ENCODE results near the gene SLITRK3. TPM values are rescaled to one million over a fixed set of nuclear protein-coding genes. Genes with fewer than 3 reads are reported as not detected.
A peak's percentile ranks its signal among the peaks of the same experiment; 100 is the strongest.
"Not testable (repeated sequence)": the region's sequence is repeated elsewhere in the genome, so short reads cannot be mapped to it uniquely, and the experiment has no call there.

The SLITRK3 gene
- total RNA-seq, 1 experiment from 2014 or later: not detected

- no peak for DNase-seq (ENCODE audit: low read depth)
Measured at GRCh38 chr3:165193366-165194254, 2.6 kb downstream of the SLITRK3 start.

GRCh38 chr3:165192610-165193192 lies 3.5 kb downstream of the SLITRK3 start:
- DNase-seq (ENCODE audit: low read depth): no peak

- DNase-seq (ENCODE audit: low read depth): no peak
Measured at GRCh38 chr3:165191491-165191890, 4.7 kb downstream of the SLITRK3 start.

- DNase-seq (ENCODE audit: low read depth): no peak
Measured at GRCh38 chr3:165188452-165188851, 7.7 kb downstream of the SLITRK3 start.

DNA sequence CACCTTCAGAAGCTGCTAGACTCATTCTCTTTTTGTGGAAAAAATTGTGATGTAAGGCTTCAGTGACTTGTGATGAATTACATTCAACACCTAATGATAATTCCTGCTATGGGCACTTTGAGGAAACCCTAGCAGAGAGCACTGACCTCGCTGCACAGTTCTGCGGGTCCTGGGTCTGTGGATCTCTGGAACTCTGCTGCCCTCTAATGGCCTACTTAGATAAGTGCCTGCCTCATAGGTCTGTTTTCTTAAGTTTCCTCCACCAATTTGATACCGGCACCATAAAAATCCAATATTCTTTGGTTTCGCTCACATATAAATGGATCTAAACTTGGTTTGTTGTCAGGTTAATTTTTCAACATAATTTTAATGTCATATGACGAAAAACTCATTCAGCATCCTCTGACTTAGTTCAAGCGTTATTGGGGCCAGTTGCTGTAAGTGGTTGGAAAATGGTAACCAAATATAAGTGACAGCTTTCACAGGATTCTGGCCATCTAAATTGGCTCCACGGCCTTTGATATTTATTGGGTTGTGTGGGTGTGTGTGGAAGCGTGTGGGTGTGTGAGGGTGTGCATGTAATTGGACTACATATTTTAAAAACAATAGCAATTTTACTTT lies 10.4 kb downstream of the SLITRK3 start:
- peak; percentile 55 for DNase-seq (ENCODE audit: low read depth)

DNA sequence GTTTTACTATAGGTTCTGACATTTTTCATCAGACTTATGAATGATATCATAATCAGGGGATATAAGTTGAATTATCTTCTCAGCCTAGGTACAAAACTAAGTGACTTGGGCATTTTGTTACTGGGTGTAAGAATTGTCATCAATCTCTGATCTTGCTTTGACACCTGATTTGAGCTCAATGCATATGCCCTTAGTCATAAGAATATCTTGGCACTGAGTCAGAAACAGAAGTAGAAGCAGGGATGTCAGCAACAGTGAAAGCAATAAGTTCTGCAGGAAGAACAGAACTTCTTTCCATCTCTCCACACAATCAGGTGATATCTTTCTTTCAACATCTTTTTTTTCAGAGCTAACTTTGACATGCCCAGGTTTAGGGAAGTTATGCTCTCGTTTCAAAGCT lies 14.6 kb downstream of the SLITRK3 start:
- no peak for DNase-seq (ENCODE audit: low read depth)

GRCh38 chr3:165170236-165170635 lies 25.9 kb downstream of the SLITRK3 start:
- DNase-seq (ENCODE audit: low read depth): no peak

DNA sequence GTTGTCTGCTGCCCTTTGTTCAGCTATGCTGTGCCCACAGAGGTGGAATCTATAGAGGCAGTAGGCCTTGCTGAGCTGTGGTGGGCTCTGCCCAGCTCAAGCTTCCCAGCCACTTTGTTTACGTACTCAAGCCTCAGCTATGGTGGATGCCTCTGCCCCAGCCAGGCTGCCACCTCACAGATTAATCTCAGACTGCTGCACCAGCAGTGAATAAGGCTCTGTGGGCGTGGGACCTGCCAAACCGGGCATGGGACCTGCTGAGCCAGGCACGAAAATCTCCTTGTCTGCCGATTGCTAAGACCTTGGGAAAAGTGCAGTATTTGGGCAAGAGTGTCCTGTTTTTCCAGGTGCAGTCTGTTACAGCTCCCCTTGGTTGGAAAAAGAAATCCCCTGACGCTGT lies 26.8 kb downstream of the SLITRK3 start:
- DNase-seq (ENCODE audit: low read depth): no peak

GRCh38 chr3:165162883-165163282 lies 33.3 kb downstream of the SLITRK3 start:
- no peak for DNase-seq (ENCODE audit: low read depth)

DNA sequence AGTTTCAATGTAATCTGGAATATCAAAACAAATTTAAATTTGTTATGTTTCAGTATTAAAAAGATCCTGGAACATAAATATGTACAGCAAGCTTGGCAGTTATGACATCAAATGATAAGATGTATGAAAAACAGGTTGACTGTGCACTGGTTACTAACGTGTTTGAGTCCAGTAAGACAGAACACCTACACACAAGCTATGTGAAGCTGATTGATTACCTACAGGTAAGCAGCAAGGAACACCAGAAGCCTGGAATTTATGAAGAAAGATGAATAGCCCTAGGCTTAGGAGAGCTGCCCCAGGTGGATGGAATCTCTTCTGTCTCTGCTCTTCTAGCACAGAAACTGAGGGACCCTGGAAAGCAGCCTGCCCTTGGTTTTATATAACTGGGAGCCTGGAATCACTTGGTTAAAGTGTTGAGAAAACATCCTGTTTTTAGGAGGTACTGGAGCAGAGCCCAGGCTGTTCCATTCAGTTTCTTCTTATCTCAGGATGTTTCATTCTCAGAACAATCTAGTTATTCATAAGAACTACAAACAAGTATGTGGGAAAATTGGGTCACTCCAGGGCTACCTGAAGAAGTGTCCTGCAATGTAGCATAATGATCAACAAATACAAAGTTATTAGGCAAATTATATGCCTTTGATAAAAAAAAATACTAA lies 36.3 kb downstream of the SLITRK3 start:
- no peak for DNase-seq (ENCODE audit: low read depth)

GRCh38 chr3:165158011-165158410 lies 38.2 kb downstream of the SLITRK3 start:
- DNase-seq (ENCODE audit: low read depth): no peak

DNA sequence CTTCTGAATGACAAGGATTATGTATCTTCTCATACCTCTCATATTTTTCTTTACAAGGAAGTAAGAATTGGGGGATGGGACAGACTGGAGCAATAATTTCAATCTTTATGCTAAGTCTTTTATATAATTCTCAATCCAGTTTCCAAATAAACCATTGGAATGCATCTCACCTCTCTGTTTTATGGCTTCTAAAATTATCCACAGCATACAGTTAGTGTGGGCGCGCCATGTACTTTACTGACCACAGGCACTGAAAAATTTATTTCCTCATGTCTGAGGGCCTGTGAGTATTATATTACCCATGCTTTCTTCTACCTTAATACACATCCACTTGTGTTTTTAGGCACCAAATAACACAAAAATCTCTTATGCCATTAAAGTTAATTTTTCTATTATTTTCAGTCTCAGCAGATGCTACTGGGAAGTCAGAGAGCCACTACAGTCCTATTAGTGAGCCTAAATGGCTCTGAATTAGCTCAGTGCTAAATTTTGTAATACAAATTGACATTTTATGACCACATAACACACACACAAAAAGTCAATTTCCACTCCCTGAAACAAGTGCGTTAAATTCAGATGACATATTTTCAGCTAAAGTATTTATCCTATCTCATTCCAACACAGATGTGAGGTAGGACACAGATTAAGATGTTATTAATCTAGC lies 39.3 kb downstream of the SLITRK3 start:
- DNase-seq (ENCODE audit: low read depth): no peak

DNA sequence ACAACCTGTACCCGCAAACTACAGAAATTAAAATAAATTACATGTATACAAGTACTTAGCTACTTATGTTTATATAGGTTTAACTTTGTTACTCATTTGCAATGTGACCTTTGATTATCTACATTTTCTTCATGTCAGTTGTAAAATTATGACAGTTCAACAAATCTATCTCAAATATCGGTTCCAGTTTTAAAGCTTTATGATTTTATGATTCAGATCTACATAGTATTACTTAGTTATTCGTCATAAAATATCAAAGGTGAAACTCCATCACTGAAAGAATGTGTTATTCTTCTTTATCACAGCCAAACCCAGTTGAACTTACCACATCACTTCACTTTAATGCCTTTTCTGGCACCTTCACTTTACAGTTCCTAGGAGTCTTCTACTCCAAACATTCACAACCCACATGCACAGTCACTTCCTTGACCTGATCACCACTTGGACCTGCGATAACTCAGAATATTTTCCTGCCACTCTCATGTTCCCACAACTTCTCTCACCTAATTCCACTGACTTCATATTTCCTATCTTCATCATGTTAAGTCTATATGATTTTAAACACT lies 47.2 kb downstream of the SLITRK3 start:
- no peak for DNase-seq (ENCODE audit: low read depth)

GRCh38 chr3:165144271-165144670 lies 51.9 kb downstream of the SLITRK3 start:
- DNase-seq (ENCODE audit: low read depth): no peak

GRCh38 chr3:165139918-165140317 lies 56.3 kb downstream of the SLITRK3 start:
- not testable (repeated sequence) for DNase-seq (ENCODE audit: low read depth)

Other genes starting within 250 kb of the SLITRK3 start
- not detected in 2 replicates for gene SI, start 117.9 kb downstream of the SLITRK3 start, total RNA-seq (2014; rRNA removed; shearing (Covaris generic))

Measured in M059J (cell line).